Ovary (tissue), 3 donors: Measurements from ENCODE around the gene ZNF771.

Experiments used
- EP300 ChIP-seq: sonication (generic); formaldehyde crosslinking; IDR thresholded peaks from one replicate; pipeline ENCODE4 v1.6.1; 2017; ENCODE audit warnings: antibody characterized with exemption
- POLR2A ChIP-seq: fragments of 450-650 bp; IDR thresholded peaks from one replicate; pipeline ENCODE4 v1.6.1; 2017; ENCODE audit warnings: antibody characterized with exemption, mild to moderate bottlenecking, moderate library complexity
- TF ChIP-seq, protein P1 (sequence below), 3 donors: fragments of 450-650 bp in 2 of 3; fragments of 200-600 bp in 1 of 3; IDR thresholded peaks; one replicate each; pipeline versions ENCODE4 v1.5.1 to v1.8.0; 2016 to 2022; ENCODE audit warnings: antibody characterized with exemption in 3 of 3, mild to moderate bottlenecking in 1 of 3
- donor health status: DM: no; HTN: no; CAD: no.

DNA sequence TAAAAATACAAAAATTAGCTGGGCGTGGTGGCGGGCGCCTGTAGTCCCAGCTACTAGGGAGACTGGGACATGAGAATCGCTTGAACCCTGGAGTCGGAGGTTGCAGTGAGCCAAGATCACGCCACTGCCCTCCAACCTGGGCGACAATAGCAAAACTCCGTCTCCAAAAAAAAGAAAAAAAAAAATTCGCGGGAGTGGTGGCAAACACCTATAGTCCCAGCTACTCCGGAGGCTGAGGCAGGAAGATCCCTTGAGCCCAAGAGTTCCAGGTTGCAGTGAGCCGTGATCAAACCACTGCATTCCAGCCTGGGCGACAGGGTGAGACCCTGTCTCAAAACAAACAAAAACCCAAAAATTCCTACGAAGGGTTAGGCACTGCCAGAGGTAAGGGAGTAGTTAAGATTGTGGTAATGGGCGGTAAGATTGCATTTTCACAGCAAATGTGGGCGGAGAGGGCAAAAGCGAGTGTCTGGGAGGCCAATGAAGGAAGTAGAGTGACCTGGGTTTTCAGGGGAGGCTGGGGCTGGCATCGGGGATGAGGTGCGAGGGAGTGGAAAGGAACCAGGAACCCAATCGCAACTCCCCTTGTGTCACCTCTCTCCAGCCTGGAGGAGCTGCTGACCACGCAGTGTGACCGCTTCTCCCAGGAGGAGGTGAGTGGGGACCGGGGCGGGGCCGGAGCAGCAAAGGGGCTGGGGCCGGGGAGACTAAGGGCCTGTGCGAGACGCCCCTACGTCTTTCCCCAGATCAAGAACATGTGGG lies 30.2 kb upstream of the ZNF771 start:
- TF ChIP-seq, protein P1, sequence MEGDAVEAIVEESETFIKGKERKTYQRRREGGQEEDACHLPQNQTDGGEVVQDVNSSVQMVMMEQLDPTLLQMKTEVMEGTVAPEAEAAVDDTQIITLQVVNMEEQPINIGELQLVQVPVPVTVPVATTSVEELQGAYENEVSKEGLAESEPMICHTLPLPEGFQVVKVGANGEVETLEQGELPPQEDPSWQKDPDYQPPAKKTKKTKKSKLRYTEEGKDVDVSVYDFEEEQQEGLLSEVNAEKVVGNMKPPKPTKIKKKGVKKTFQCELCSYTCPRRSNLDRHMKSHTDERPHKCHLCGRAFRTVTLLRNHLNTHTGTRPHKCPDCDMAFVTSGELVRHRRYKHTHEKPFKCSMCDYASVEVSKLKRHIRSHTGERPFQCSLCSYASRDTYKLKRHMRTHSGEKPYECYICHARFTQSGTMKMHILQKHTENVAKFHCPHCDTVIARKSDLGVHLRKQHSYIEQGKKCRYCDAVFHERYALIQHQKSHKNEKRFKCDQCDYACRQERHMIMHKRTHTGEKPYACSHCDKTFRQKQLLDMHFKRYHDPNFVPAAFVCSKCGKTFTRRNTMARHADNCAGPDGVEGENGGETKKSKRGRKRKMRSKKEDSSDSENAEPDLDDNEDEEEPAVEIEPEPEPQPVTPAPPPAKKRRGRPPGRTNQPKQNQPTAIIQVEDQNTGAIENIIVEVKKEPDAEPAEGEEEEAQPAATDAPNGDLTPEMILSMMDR (IDR thresholded peaks at IDR 0.05), result no peak
- no peak for TF ChIP-seq EP300
- TF ChIP-seq POLR2A, result no peak
